MM.1S (cell line): ENCODE results near the gene ITGAV.

Source experiments
- DNase-seq: peaks from one replicate; pipeline ENCODE4 v3.0.0-alpha.2; 2015
- H2AFZ ChIP-seq: fragments of 300-600 bp; sonication (generic); 2 replicates; pipeline ENCODE4 v1.6.0; 2016; ENCODE audit warnings: antibody characterized with exemption, low read length
- H3F3A ChIP-seq: fragments of 300-600 bp; sonication (generic); 2 replicates; pipeline ENCODE4 v1.6.1; 2016; ENCODE audit warnings: mild to moderate bottlenecking, antibody characterized with exemption, low read length, moderate library complexity, mixed read lengths; ENCODE audit not compliant: insufficient read depth
- H3K27ac ChIP-seq: fragments of 300-600 bp; sonication (generic); 2 replicates; pipeline ENCODE4 v1.5.1; 2016; ENCODE audit warnings: mild to moderate bottlenecking, low read length
- H3K27me3 ChIP-seq: fragments of 300-600 bp; sonication (generic); replicated peaks from 2 replicates; pipeline ENCODE4 v1.6.0; 2016; ENCODE audit warnings: low read length; ENCODE audit not compliant: insufficient read depth
- H3K36me3 ChIP-seq: fragments of 300-600 bp; sonication (generic); replicated peaks from 2 replicates; pipeline ENCODE4 v1.6.1; 2016; ENCODE audit warnings: mild to moderate bottlenecking, low read length, mixed read lengths; ENCODE audit not compliant: insufficient read depth
- H3K4me1 ChIP-seq: fragments of 300-600 bp; sonication (generic); 2 replicates; pipeline ENCODE4 v1.6.1; 2016; ENCODE audit warnings: low read length, mixed read lengths
- H3K4me2 ChIP-seq: fragments of 300-600 bp; sonication (generic); 2 replicates; pipeline ENCODE4 v1.6.0; 2016; ENCODE audit warnings: low read depth, low read length
- H3K4me3 ChIP-seq: fragments of 300-600 bp; sonication (generic); 2 replicates; pipeline ENCODE4 v1.5.1; 2016; ENCODE audit warnings: low read length, mixed read lengths
- H3K79me2 ChIP-seq: fragments of 300-600 bp; sonication (generic); 2 replicates; pipeline ENCODE4 v1.6.1; 2016; ENCODE audit warnings: mixed run types, low read length, mixed read lengths
- H3K9ac ChIP-seq: fragments of 300-600 bp; sonication (generic); 2 replicates; pipeline ENCODE4 v1.6.1; 2016; ENCODE audit warnings: low read length, mixed read lengths
- H3K9me2 ChIP-seq: fragments of 300-600 bp; sonication (generic); replicated peaks from 2 replicates; pipeline ENCODE4 v1.6.1; 2016; ENCODE audit warnings: mild to moderate bottlenecking, low read length, mixed read lengths; ENCODE audit not compliant: insufficient read depth
- H3K9me3 ChIP-seq: fragments of 300-600 bp; sonication (generic); replicated peaks from 2 replicates; pipeline ENCODE4 v1.6.1; 2016; ENCODE audit warnings: mild to moderate bottlenecking, low read length, mixed read lengths; ENCODE audit not compliant: insufficient read depth
- H4K20me1 ChIP-seq: fragments of 300-600 bp; sonication (generic); 2 replicates; pipeline ENCODE4 v1.6.1; 2016; ENCODE audit warnings: mild to moderate bottlenecking, low read length, moderate library complexity, mixed read lengths; ENCODE audit not compliant: insufficient read depth
- CTCF ChIP-seq: fragments of 300-600 bp; sonication (generic); IDR thresholded peaks from 2 replicates; pipeline ENCODE4 v1.5.1; 2016; ENCODE audit warnings: antibody characterized with exemption, low read length, mixed read lengths
- EZH2 ChIP-seq: fragments of 300-600 bp; sonication (generic); optimal IDR thresholded peaks from 2 replicates; pipeline ENCODE3; 2017; ENCODE audit warnings: low read depth, mild to moderate bottlenecking, antibody characterized with exemption, low read length, mixed read lengths
- EZH2phosphoT487 ChIP-seq: fragments of 300-600 bp; sonication (generic); IDR thresholded peaks from 2 replicates; pipeline ENCODE4 v1.6.1; 2018; ENCODE audit warnings: antibody characterized with exemption, low read length

Gene ITGAV

DNA sequence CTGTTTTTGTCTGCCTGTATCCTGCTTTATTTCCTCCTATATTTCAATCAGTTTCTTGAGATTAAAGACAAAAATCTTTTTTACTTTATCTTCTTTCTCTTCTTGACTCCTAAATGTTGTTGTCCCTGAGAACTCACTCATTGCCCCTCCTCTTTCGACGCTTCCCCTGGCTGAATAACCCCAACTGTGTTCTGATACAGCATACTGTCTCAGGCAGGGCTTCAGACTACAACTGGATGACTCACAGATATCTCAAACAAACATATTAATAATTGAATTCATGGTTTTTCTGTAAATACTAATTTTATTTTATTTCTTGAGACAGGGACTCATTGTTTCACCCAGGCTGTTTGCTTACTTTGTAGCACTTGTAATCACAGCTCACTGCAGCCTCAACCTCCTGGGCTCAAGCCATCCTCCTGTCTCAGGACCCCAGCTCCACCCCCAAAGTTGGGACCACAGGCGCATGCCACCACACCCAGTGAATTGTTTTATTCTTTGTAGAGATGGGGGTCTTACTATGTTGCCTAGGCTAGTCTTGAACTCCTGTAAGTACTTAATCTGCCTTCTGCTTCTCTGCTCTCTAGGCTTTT, 9.4 kb downstream of the ITGAV start:
- no peak overlapping the region for H3K9ac ChIP-seq
- H3K4me2 ChIP-seq, result no peak overlapping the region
- TF ChIP-seq EZH2phosphoT487, result no peak

DNA sequence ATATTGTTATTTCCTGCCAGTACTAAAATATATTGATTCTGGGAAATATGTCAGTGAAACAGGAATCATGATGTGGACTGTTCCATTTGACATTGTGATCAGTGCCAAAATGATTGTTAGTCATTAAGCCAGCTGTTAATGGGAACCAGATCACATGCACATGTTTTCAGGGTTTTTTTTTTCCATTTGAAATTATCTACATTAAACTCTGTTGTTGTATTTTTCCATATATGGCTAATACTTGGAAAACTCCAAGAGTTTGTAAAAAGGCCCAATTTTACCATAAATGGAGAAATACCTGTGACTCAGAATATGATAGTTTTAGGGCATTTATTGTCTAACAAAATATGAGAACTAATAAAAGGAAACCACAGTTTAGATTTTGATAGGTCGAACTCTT, 13.4 kb downstream of the ITGAV start:
- H3K36me3 ChIP-seq, result no peaks in the 10 kb centered on the region
- no peaks in the 10 kb centered on the region for H3K4me1 ChIP-seq
- H3K79me2 ChIP-seq, result no peaks in the 10 kb centered on the region

More for the DNA sequence above, 9.4 kb downstream of the ITGAV start:
- Histone ChIP-seq H3K4me1 (no peaks in the 10 kb centered on the region), H3K9me2 (no peaks in the 10 kb centered on the region), H3F3A (no peaks in the 10 kb centered on the region), H3K4me3 (no peak overlapping the region), H2AFZ (no peak overlapping the region), H3K9me3 (no peaks in the 10 kb centered on the region), H3K36me3 (no peaks in the 10 kb centered on the region), H3K27ac (no peak overlapping the region), H3K79me2 (peaks cover 26% of the 10 kb centered on the region), H3K27me3 (no peaks in the 10 kb centered on the region), H4K20me1 (no peaks in the 10 kb centered on the region; the same call in 1 of the 2 replicates)
- no peak for DNase-seq

DNA sequence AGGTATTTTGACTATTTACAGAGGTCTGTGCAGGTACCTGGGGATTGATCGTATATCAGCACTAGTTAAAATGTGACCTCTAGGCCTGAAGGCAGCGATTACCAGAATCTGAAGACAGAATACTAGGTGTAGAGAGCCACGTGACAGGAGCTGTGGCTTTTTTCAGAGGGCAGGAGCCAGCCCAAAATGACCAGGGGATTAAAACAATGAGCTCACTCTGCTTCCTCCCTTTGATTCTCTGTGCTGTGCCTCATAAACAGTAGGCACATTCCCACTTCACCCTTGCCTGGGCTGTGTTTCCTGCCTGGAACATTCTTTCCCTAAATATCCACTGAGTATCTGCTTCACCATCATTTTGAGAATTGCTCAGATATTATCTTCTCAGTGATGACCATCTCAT, 15.2 kb downstream of the ITGAV start:
- Histone ChIP-seq H3K9me2 (no peaks in the 10 kb centered on the region), H3K79me2 (no peaks in the 10 kb centered on the region), H3K36me3 (no peaks in the 10 kb centered on the region), H3K4me2 (no peak overlapping the region), H4K20me1 (no peaks in the 10 kb centered on the region), H3K27me3 (no peaks in the 10 kb centered on the region), H2AFZ (no peak overlapping the region), H3K9ac (no peak overlapping the region), H3K27ac (no peak overlapping the region), H3K9me3 (no peaks in the 10 kb centered on the region), H3F3A (no peaks in the 10 kb centered on the region), H3K4me1 (no peaks in the 10 kb centered on the region), H3K4me3 (no peak overlapping the region)
- TF ChIP-seq CTCF (no peak), EZH2phosphoT487 (no peak)
- DNase-seq, result no peak

More for the DNA sequence above, 13.4 kb downstream of the ITGAV start:
- Histone ChIP-seq H3F3A (no peaks in the 10 kb centered on the region), H3K4me2 (no peak overlapping the region), H3K27me3 (no peaks in the 10 kb centered on the region), H4K20me1 (no peaks in the 10 kb centered on the region), H2AFZ (no peak overlapping the region), H3K9me2 (no peaks in the 10 kb centered on the region), H3K9ac (no peak overlapping the region), H3K27ac (no peak overlapping the region), H3K9me3 (no peaks in the 10 kb centered on the region), H3K4me3 (no peak overlapping the region)
- DNase-seq, result no peak
- TF ChIP-seq EZH2 (no peak), EZH2phosphoT487 (no peak), CTCF (no peak)

- H3K4me2 ChIP-seq, result no peak overlapping the region
- H3K4me3 ChIP-seq, result no peak overlapping the region
- H3K9me3 ChIP-seq, result no peaks in the 10 kb centered on the region
- H3K4me1 ChIP-seq, result no peaks in the 10 kb centered on the region
- H3K27ac ChIP-seq, result no peak overlapping the region
- no peaks in the 10 kb centered on the region for H3K36me3 ChIP-seq
- H4K20me1 ChIP-seq, result no peaks in the 10 kb centered on the region
- no peak for DNase-seq
- H3K9ac ChIP-seq, result no peak overlapping the region
- H3K9me2 ChIP-seq, result no peaks in the 10 kb centered on the region
- H3K79me2 ChIP-seq, result no peaks in the 10 kb centered on the region
- no peaks in the 10 kb centered on the region for H3K27me3 ChIP-seq
- no peak overlapping the region for H2AFZ ChIP-seq
- H3F3A ChIP-seq, result no peaks in the 10 kb centered on the region
- TF ChIP-seq EZH2phosphoT487 (no peak), EZH2 (no peak), CTCF (no peak)
Observed at GRCh38 chr2:186607660-186608324, 17.9 kb downstream of the ITGAV start.
